ENCODE data around the gene P2RX4.
A peak's percentile ranks its signal among the peaks of the same experiment; 100 is the strongest.

DNA sequence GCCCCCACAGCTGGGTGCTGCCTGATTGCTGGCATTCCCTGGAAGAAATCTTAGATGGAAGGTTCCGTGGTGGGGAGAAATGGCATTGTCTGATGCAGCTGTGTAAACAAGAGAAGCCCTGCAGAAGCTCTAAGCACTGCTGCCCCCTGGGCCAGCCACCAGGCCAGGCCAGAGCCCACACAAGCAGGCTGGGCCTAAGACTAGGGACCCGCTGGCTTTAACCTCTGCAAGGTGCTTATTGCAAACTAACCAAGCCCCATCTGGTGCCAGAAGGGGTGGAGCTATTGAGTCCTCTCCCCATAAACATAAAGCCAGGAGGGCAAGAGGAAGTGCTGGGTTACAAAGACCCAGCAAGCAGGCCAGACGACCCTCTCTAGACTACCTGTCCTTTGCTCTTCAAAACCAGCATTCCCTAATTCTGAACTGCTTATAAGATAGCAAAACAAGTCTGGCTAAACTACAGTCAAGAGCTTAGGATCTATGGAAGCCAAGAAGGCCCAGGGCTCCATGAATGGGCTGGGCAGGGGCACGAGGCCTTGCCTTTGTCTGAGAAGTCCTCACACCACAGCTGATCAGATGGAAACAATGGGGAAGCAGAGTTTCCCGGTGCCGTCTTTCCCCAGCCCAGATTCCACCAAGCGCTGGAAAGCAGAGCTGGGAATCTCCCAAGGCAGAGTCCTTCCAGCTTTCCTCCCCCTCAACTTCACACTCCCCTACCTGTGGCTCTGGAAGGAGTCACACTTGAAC is 28.8 kb downstream of the P2RX4 start:
- TF ChIP-seq POLR2A (IDR thresholded peaks at IDR 0.05; ENCODE audit: low read depth, low read length) (0 out of 2 replicates have a peak, but pooled peaks have one; percentile 15), TAF1 (IDR thresholded peaks at IDR 0.05; ENCODE audit: borderline replicate concordance, low read depth, low read length) (no peak)
